IMR-90 (cell line): ENCODE results near the gene GPR132. TPM values are rescaled to one million over a fixed set of nuclear protein-coding genes. Genes with fewer than 3 reads are reported as not detected.

ENCODE experiments used
- ATAC-seq: fragments of 200-7000 bp; cut with Tn5 transposase; 2 replicates; pipeline ENCODE4 v1.9.1; 2020; ENCODE audit warnings: low read depth, mild to moderate bottlenecking, moderate library complexity
- BruUV-seq: library from RNA; stranded (reverse); fragments of 400-500 nt; replicated peaks from 2 replicates; lab custom pipeline; 2021; lab: Mats Ljungman, UMichigan
- CTCF ChIA-PET: fragments of 300-600 bp; formaldehyde crosslinking; extraction: SDS; loops from one replicate; lab custom pipeline; 2021; ENCODE audit warnings: antibody characterized with exemption; lab: Yijun Ruan, JAX
- POLR2A ChIA-PET: fragments of 300-600 bp; sonication (Branson Sonifier 250); formaldehyde crosslinking; loops from one replicate; lab custom pipeline; 2022; ENCODE audit warnings: antibody characterized with exemption; ENCODE audit not compliant: unreplicated experiment; lab: Charles Lee
- DNase-seq: peaks from one replicate; pipeline ENCODE4 v3.0.0; 2013
- H2AFZ ChIP-seq: replicated peaks from 2 replicates; pipeline ENCODE3; 2013; ENCODE audit warnings: low read length, mild to moderate bottlenecking; ENCODE audit not compliant: poor library complexity
- H2AK5ac ChIP-seq: 2 replicates; pipeline ENCODE4 v1.6.1; 2013; ENCODE audit warnings: low read depth, low read length, inconsistent platforms
- H2AK9ac ChIP-seq: replicated peaks from 2 replicates; pipeline ENCODE3; 2013; ENCODE audit warnings: mild to moderate bottlenecking, low read depth, low read length, moderate library complexity; ENCODE audit not compliant: poor library complexity
- H2BK120ac ChIP-seq: 2 replicates; pipeline ENCODE4 v1.6.1; 2013; ENCODE audit warnings: low read depth, low read length, inconsistent platforms
- H2BK15ac ChIP-seq: 3 replicates; pipeline ENCODE4 v1.6.1; 2013; ENCODE audit warnings: low read depth, low read length, inconsistent platforms
- H2BK20ac ChIP-seq: 2 replicates; pipeline ENCODE4 v1.6.1; 2013; ENCODE audit warnings: low read depth, mild to moderate bottlenecking, inconsistent platforms, low read length, moderate library complexity
- H2BK5ac ChIP-seq: 2 replicates; pipeline ENCODE4 v1.6.1; 2013; ENCODE audit warnings: mild to moderate bottlenecking, low read depth, low read length, inconsistent platforms; ENCODE audit not compliant: poor library complexity, severe bottlenecking
- H3K14ac ChIP-seq: replicated peaks from 2 replicates; pipeline ENCODE4 v1.6.1; 2013; ENCODE audit warnings: low read depth, low read length, inconsistent platforms
- H3K18ac ChIP-seq: 2 replicates; pipeline ENCODE4 v1.6.1; 2013; ENCODE audit warnings: low read depth, low read length, control low read depth
- H3K23ac ChIP-seq: 2 replicates; pipeline ENCODE4 v1.6.1; 2013; ENCODE audit warnings: low read depth, low read length, inconsistent platforms
- H3K27ac ChIP-seq: 2 replicates; pipeline ENCODE4 v1.5.1; 2013; ENCODE audit warnings: mild to moderate bottlenecking, control low read depth, low read length; ENCODE audit not compliant: insufficient read depth
- H3K27me3 ChIP-seq: 2 replicates; pipeline ENCODE4 v1.6.1; 2013; ENCODE audit warnings: low read length; ENCODE audit not compliant: control insufficient read depth, insufficient read depth
- H3K36me3 ChIP-seq: 2 replicates; pipeline ENCODE4 v1.6.1; 2013; ENCODE audit warnings: low read length, mixed read lengths; ENCODE audit not compliant: control insufficient read depth, insufficient read depth
- H3K4ac ChIP-seq: 2 replicates; pipeline ENCODE4 v1.6.1; 2013; ENCODE audit warnings: low read depth, low read length, inconsistent platforms
- H3K4me1 ChIP-seq: 2 replicates; pipeline ENCODE4 v1.6.1; 2013; ENCODE audit warnings: low read length, mixed read lengths; ENCODE audit not compliant: control insufficient read depth, insufficient read depth
- H3K4me2 ChIP-seq: 2 replicates; pipeline ENCODE4 v1.6.1; 2013; ENCODE audit warnings: low read depth, mild to moderate bottlenecking, control low read depth, low read length, moderate library complexity
- H3K4me3 ChIP-seq: 2 replicates; pipeline ENCODE4 v1.5.1; 2013; ENCODE audit warnings: low read depth, mild to moderate bottlenecking, control low read depth, low read length, moderate library complexity; ENCODE audit not compliant: insufficient read depth
- H3K56ac ChIP-seq: 2 replicates; pipeline ENCODE4 v1.6.1; 2013; ENCODE audit warnings: low read length, inconsistent platforms; ENCODE audit not compliant: insufficient read depth; ENCODE audit errors: extremely low read depth
- H3K79me1 ChIP-seq, 2 experiments: 2 replicates each; pipeline ENCODE4 v1.6.1; 2013; ENCODE audit warnings: low read length in 2 of 2, inconsistent platforms in 1 of 2, low read depth in 1 of 2
- H3K9ac ChIP-seq: 2 replicates; pipeline ENCODE4 v1.6.1; 2013; ENCODE audit warnings: low read depth, low read length, control low read depth
- H3K9me1 ChIP-seq: 2 replicates; pipeline ENCODE4 v1.6.1; 2013; ENCODE audit warnings: low read length, inconsistent platforms; ENCODE audit not compliant: insufficient read depth
- H3K9me3 ChIP-seq: 2 replicates; pipeline ENCODE4 v1.6.1; 2013; ENCODE audit warnings: low read length; ENCODE audit not compliant: control insufficient read depth, insufficient read depth
- H4K20me1 ChIP-seq: 2 replicates; pipeline ENCODE4 v1.6.1; 2013; ENCODE audit warnings: low read length, inconsistent platforms; ENCODE audit not compliant: insufficient read depth
- H4K5ac ChIP-seq: 2 replicates; pipeline ENCODE4 v1.6.1; 2013; ENCODE audit warnings: mild to moderate bottlenecking, low read depth, low read length, control low read depth
- H4K8ac ChIP-seq, 2 experiments: 2 replicates each; pipeline ENCODE4 v1.6.1; 2013; ENCODE audit warnings: low read depth in 2 of 2, low read length in 2 of 2, control low read depth in 1 of 2, inconsistent platforms in 1 of 2
- H4K91ac ChIP-seq: 2 replicates; pipeline ENCODE4 v1.6.1; 2013; ENCODE audit warnings: low read depth, low read length, inconsistent platforms; ENCODE audit not compliant: insufficient read depth
- BHLHE40 ChIP-seq: fragments of 150-350 bp; IDR thresholded peaks from 2 replicates; pipeline ENCODE4 v1.6.1; 2016; ENCODE audit warnings: mild to moderate bottlenecking, low read depth, low read length
- MAZ ChIP-seq: IDR thresholded peaks from 2 replicates; pipeline ENCODE4 v1.6.1; 2012; ENCODE audit warnings: low read depth, mild to moderate bottlenecking, low read length, improper control_type of control experiment, moderate library complexity, borderline replicate concordance
- MXI1 ChIP-seq: IDR thresholded peaks from 2 replicates; pipeline ENCODE4 v1.6.1; 2012; ENCODE audit warnings: low read depth, mild to moderate bottlenecking, low read length, moderate library complexity, borderline replicate concordance
- POLR2A ChIP-seq: IDR thresholded peaks from 2 replicates; pipeline ENCODE4 v1.6.1; 2012; ENCODE audit warnings: mild to moderate bottlenecking, low read depth, low read length
- WGBS, 2 experiments: methylation state at CpG; one replicate each; pipeline versions ENCODE4 v1.1.5 to v1.1.7; 2013; ENCODE audit warnings: missing lambda C conversion rate in 2 of 2; ENCODE audit not compliant: insufficient read length in 1 of 2; ENCODE audit errors: extremely low coverage in 2 of 2; 5-methylcytosine and 5-hydroxymethylcytosine counted together
- dilution Hi-C: fragments of 300-500 bp; cut with HindIII; formaldehyde crosslinking; loops from one replicate; pipeline ENCODE4 v1.14.3; 2018; ENCODE audit warnings: low sequenced_read_pairs; ENCODE audit not compliant: unreplicated experiment
- in situ Hi-C: fragments of 300-500 bp; cut with MboI; formaldehyde crosslinking; loops from 3 replicates; pipeline ENCODE4 v1.14.3; 2019; ENCODE audit warnings: low sequenced_read_pairs, inconsistent platforms, mixed read lengths
- intact Hi-C: fragments of 100-400 bp; cut with micrococcal nuclease; formaldehyde crosslinking; loops from 2 replicates; pipeline ENCODE4 v1.10.0; 2022
- polyA plus RNA-seq, 3 experiments: library from polyadenylated mRNA; depleted of rRNA; stranded (reverse); fragments of >200 nt; gene quantifications; 2 replicates each; pipeline ENCODE4 v1.2.3, GENCODE V29; 2012; ENCODE audit warnings: low replicate concordance in 1 of 3
- total RNA-seq: library from RNA; depleted of rRNA; stranded (reverse); fragments of >200 nt; gene quantifications from 2 replicates; pipeline ENCODE4 v1.2.3, GENCODE V29; 2012
- TF ChIP-seq, protein P1 (sequence below): fragments of 150-350 bp; IDR thresholded peaks from 2 replicates; pipeline ENCODE4 v1.6.1; 2017; ENCODE audit warnings: mild to moderate bottlenecking, antibody characterized with exemption, low read length, low read depth

The GPR132 gene
- total and polyA plus RNA-seq, 2 of the 4 experiments (the other 2 are of a cell fraction) = under 0.01 to 0.10 TPM

- in situ Hi-C loops (no loop called here), intact Hi-C loops (loop anchor here (2.0 kb wide), 1 partner anchor 44 kb away; no protein-coding TSS in a partner anchor), dilution Hi-C loops (no loop called here)
- Histone ChIP-seq H3K14ac (peak within 1 kb of the TSS; percentile 94), H3K9ac (peak within 1 kb of the TSS; percentile 96), H3K27me3 (no peaks in the 10 kb centered on the region), H3K18ac (peak within 1 kb of the TSS; percentile 2; the same call in 1 of the 2 replicates), H2AFZ (peak within 1 kb of the TSS; percentile 89), H3K9me1 (peaks cover 10% of the 10 kb centered on the region), H2BK20ac (peak within 1 kb of the TSS; percentile 23; the same call in 1 of the 2 replicates), H3K4ac (peak within 1 kb of the TSS; percentile 83), H2BK120ac (peak within 1 kb of the TSS; percentile 35; the same call in 1 of the 2 replicates), H3K36me3 (no peaks in the 10 kb centered on the region), H3K9me3 (no peaks in the 10 kb centered on the region), H3K56ac (peak within 1 kb of the TSS; percentile 84), H3K4me3 (peak within 1 kb of the TSS; percentile 91), H3K4me2 (peak within 1 kb of the TSS; percentile 98), H4K20me1 (peaks cover 28% of the 10 kb centered on the region), H4K5ac (peak within 1 kb of the TSS; percentile 61), H3K79me1 (peaks cover 10 to 24% of the 10 kb centered on the region in 2 experiments; a peak in 3 of 4 replicates), H3K4me1 (peaks cover 15% of the 10 kb centered on the region), H2AK5ac (peak within 1 kb of the TSS; percentile 87), H2AK9ac (peak within 1 kb of the TSS; percentile 89), H4K91ac (peak within 1 kb of the TSS; percentile 69), H2BK5ac (peak within 1 kb of the TSS; percentile 60), H4K8ac (peak within 1 kb of the TSS; percentile 84 to 90), H2BK15ac (peak within 1 kb of the TSS; percentile 31; the same call in 1 of the 3 replicates), H3K23ac (peak within 1 kb of the TSS; percentile 86), H3K27ac (peak within 1 kb of the TSS; percentile 89)
- ATAC-seq (peak; percentile 91), DNase-seq (peak; percentile 93)
- WGBS, 2 experiments = 0% methylated on average over 33 of the region's 115 CpGs; no CpG with 5 or more reads in 1 of the 2 experiments
- ChIA-PET CTCF (interaction anchor here (1.0 to 1.5 kb wide), 2 partner anchors 21 to 24 kb away, joined by 4 read pairs; no protein-coding TSS in a partner anchor), POLR2A (interaction anchor here (0.7 to 1.3 kb wide), 2 partner anchors 35 to 304 kb away, joined by 3 to 4 read pairs; partner anchors contain the start of gene CLBA1)
- BruUV-seq = no TSS peak
- TF ChIP-seq POLR2A (peak; percentile 84), MXI1 (peak; percentile 85; the same call in 1 of the 2 replicates), BHLHE40 (no peak), MAZ (peak; percentile 91)
- TF ChIP-seq, protein P1, sequence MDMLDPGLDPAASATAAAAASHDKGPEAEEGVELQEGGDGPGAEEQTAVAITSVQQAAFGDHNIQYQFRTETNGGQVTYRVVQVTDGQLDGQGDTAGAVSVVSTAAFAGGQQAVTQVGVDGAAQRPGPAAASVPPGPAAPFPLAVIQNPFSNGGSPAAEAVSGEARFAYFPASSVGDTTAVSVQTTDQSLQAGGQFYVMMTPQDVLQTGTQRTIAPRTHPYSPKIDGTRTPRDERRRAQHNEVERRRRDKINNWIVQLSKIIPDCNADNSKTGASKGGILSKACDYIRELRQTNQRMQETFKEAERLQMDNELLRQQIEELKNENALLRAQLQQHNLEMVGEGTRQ = peak; percentile 98
Measured at GRCh38 chr14:105020815-105021655, 44.2 kb downstream of the GPR132 start, which contains the start of gene CDCA4. TSS of gene CDCA4 (minus strand) at chr14:105021083. CDS start at chr14:105011929, 9,154 bp downstream.
